Mucosa of rectum (tissue), 2 donors: Measurements from ENCODE around the gene GDF10.
A peak's percentile ranks its signal among the peaks of the same experiment; 100 is the strongest.

ENCODE experiments used
- H3K27ac ChIP-seq, 2 donors: one replicate each; pipeline ENCODE4 v1.7.0; 2013; ENCODE audit warnings: inconsistent platforms in 2 of 2, low read depth in 2 of 2, low read length in 2 of 2
- H3K27me3 ChIP-seq, 2 donors: one replicate each; pipeline ENCODE4 v1.7.0; 2013; ENCODE audit warnings: low read length in 2 of 2; ENCODE audit not compliant: control insufficient read depth in 2 of 2, insufficient read depth in 2 of 2
- H3K36me3 ChIP-seq, 2 donors: one replicate each; pipeline ENCODE4 v1.7.0; 2013; ENCODE audit warnings: low read length in 2 of 2; ENCODE audit not compliant: control insufficient read depth in 2 of 2, insufficient read depth in 2 of 2
- H3K4me1 ChIP-seq, 2 donors: one replicate each; pipeline ENCODE4 v1.7.0; 2013; ENCODE audit warnings: low read length in 2 of 2, mild to moderate bottlenecking in 1 of 2; ENCODE audit not compliant: control insufficient read depth in 2 of 2, insufficient read depth in 2 of 2
- H3K4me3 ChIP-seq, 2 donors: one replicate each; pipeline ENCODE4 v1.7.0; 2013; ENCODE audit warnings: low read length in 2 of 2
- H3K9ac ChIP-seq, 2 donors: one replicate each; pipeline ENCODE4 v1.7.0; 2013; ENCODE audit warnings: low read length in 2 of 2, low read depth in 1 of 2, mild to moderate bottlenecking in 1 of 2
- H3K9me3 ChIP-seq, 2 donors: one replicate each; pipeline ENCODE4 v1.7.0; 2013; ENCODE audit warnings: low read length in 2 of 2; ENCODE audit not compliant: control insufficient read depth in 2 of 2
- donor health status: healthy.
- donor health status: Normal muscosa, but diverticular disease.

GDF10 gene

GRCh38 chr10:47322300-47323061 lies 22.5 kb downstream of the GDF10 start, which contains the start of gene GDF2:
Gene GDF2 (plus strand): TSS chr10:47322454. CDS start chr10:47322669, 215 bp downstream.
- Histone ChIP-seq H3K9ac (no peak within 1 kb of the TSS), H3K4me1 (no peaks in the 10 kb centered on the region), H3K27ac (no peak within 1 kb of the TSS), H3K36me3 (no peaks in the 10 kb centered on the region), H3K4me3 (no peak within 1 kb of the TSS), H3K27me3 (no peaks in the 10 kb centered on the region), H3K9me3 (no peaks in the 10 kb centered on the region)

- Histone ChIP-seq H3K4me3 (no peak overlapping the region), H3K9ac (no peak overlapping the region), H3K9me3 (no peaks in the 10 kb centered on the region), H3K27ac (no peak overlapping the region), H3K27me3 (no peaks in the 10 kb centered on the region), H3K4me1 (no peaks in the 10 kb centered on the region), H3K36me3 (no peaks in the 10 kb centered on the region)
These were observed 23.1 kb downstream of the GDF10 start for GRCh38 chr10:47323087-47323486.

DNA sequence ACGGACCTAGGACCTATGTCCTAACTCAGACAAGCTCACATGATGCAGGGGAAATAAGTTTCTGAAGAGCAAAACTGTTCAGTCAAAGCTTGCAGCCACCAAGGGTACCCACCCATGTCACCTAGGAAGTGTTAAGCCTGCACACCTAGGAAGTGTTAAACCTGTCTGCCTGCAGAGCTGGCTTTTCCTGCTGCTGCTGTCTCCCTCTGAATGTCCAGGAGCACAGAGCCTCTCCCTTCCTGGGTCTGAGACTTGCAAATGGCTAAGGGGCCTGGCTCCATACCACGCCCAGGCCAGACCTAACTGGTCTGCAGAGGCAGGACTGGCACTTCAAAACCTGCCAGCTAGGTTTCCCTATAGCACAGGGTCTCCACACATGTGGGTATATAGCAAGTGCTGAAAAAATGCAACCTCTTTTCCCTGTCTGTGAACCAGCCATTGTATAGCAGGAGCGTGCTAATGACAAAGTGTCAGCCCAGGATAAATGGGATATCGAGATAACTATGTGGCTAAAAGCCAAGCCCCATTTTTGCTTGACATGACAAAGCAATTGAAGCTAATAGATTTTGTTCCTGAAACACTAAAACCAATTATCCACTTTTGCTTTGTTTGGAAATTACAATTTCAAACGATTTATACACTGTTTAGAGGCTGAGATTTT lies 23.8 kb downstream of the GDF10 start:
- Histone ChIP-seq H3K4me1 (no peaks in the 10 kb centered on the region), H3K27me3 (no peaks in the 10 kb centered on the region), H3K4me3 (no peak overlapping the region), H3K27ac (no peak overlapping the region), H3K9me3 (no peaks in the 10 kb centered on the region), H3K9ac (no peak overlapping the region), H3K36me3 (no peaks in the 10 kb centered on the region)

DNA sequence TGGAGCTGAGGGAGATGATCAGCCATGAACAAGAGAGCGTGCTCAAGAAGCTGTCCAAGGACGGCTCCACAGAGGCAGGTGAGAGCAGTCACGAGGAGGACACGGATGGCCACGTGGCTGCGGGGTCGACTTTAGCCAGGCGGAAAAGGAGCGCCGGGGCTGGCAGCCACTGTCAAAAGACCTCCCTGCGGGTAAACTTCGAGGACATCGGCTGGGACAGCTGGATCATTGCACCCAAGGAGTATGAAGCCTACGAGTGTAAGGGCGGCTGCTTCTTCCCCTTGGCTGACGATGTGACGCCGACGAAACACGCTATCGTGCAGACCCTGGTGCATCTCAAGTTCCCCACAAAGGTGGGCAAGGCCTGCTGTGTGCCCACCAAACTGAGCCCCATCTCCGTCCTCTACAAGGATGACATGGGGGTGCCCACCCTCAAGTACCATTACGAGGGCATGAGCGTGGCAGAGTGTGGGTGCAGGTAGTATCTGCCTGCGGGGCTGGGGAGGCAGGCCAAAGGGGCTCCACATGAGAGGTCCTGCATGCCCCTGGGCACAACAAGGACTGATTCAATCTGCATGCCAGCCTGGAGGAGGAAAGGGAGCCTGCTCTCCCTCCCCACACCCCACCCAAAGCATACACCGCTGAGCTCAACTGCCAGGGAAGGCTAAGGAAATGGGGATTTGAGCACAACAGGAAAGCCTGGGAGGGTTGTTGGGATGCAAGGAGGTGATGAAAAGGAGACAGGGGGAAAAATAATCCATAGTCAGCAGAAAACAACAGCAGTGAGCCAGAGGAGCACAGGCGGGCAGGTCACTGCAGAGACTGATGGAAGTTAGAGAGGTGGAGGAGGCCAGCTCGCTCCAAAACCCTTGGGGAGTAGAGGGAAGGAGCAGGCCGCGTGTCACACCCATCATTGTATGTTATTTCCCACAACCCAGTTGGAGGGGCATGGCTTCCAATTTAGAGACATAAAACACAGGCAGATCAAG lies 25.6 kb downstream of the GDF10 start:
- H3K4me3 ChIP-seq: no peak overlapping the region
- H3K27me3 ChIP-seq: no peaks in the 10 kb centered on the region
- no peaks in the 10 kb centered on the region for H3K36me3 ChIP-seq
- no peak overlapping the region for H3K27ac ChIP-seq
- peaks cover 9 to 10% of the 10 kb centered on the region in 2 donors for H3K4me1 ChIP-seq
- H3K9me3 ChIP-seq: no peaks in the 10 kb centered on the region
- no peak overlapping the region for H3K9ac ChIP-seq

GRCh38 chr10:47326306-47326926 lies 26.4 kb downstream of the GDF10 start:
- no peak overlapping the region for H3K27ac ChIP-seq

GRCh38 chr10:47326927-47327330 lies 26.9 kb downstream of the GDF10 start:
- Histone ChIP-seq H3K27ac (no peak overlapping the region), H3K9ac (no peak overlapping the region), H3K36me3 (no peaks in the 10 kb centered on the region), H3K27me3 (no peaks in the 10 kb centered on the region), H3K4me3 (no peak overlapping the region), H3K4me1 (peaks cover 14 to 22% of the 10 kb centered on the region in 2 donors), H3K9me3 (no peaks in the 10 kb centered on the region)

More at GRCh38 chr10:47326306-47326926, 26.4 kb downstream of the GDF10 start:
- H3K4me1 ChIP-seq: peaks cover 13 to 17% of the 10 kb centered on the region in 2 donors
- no peaks in the 10 kb centered on the region for H3K27me3 ChIP-seq
- H3K36me3 ChIP-seq: no peaks in the 10 kb centered on the region
- H3K9me3 ChIP-seq: no peaks in the 10 kb centered on the region
- H3K9ac ChIP-seq: no peak overlapping the region
- H3K4me3 ChIP-seq: no peak overlapping the region

- peaks cover 14 to 23% of the 10 kb centered on the region in 2 donors for H3K4me1 ChIP-seq
These were observed 29.9 kb downstream of the GDF10 start for GRCh38 chr10:47329855-47330254.

DNA sequence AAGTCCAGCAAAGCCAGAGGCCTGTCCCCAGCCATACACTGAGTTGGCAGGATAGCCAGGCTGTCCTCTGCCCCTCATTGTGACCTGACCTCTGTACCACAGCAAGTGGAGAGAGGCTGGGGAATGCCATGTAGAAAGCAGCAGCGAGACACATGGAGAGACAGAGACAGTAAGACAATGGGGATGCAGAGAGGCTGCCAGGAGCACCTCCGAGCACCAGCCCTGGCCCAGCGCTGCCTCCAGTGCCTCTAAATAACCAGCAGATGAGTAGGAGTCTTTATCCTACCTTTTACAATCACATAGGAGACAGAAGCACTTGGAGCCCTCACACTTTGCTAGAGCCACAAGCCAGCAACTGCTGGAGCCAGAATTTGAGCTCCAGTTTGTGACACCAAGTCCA lies 30.4 kb downstream of the GDF10 start:
- H3K27ac ChIP-seq: peak overlapping the region; percentile 72 to 75
- peaks cover 14 to 23% of the 10 kb centered on the region in 2 donors for H3K4me1 ChIP-seq
- H3K9ac ChIP-seq: peak overlapping the region in 1 of 2 donors; percentile 29
- no peaks in the 10 kb centered on the region for H3K9me3 ChIP-seq
- no peaks in the 10 kb centered on the region for H3K36me3 ChIP-seq
- peak overlapping the region; percentile 13 to 38 for H3K4me3 ChIP-seq
- no peaks in the 10 kb centered on the region for H3K27me3 ChIP-seq

More at GRCh38 chr10:47329855-47330254, 29.9 kb downstream of the GDF10 start:
- Histone ChIP-seq H3K9me3 (no peaks in the 10 kb centered on the region), H3K4me3 (no peak overlapping the region), H3K9ac (peak overlapping the region in 1 of 2 donors; percentile 29), H3K27ac (peak overlapping the region in 1 of 2 donors; percentile 72), H3K36me3 (no peaks in the 10 kb centered on the region), H3K27me3 (no peaks in the 10 kb centered on the region)

DNA sequence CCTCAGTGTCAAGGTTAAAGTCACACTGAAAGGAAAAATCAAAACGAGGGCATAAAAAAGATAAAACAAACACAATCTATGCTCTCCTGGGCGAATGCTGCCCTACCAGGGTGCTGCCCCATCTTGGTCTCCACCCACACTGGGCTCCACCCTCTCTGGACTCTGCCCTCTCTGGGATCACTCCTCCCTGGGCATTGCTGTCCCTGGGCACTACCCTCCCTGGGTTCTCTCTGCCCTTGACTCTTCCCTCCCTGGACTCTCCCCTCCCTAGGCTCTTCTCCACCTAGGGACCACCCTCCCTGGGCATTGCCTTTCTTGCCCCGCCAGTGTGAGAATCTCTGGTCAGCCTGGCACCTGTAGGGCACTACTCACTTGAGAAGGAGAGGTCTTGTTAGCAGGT lies 30.8 kb downstream of the GDF10 start:
- H3K4me3 ChIP-seq: peak overlapping the region; percentile 13 to 38
- H3K9ac ChIP-seq: peak overlapping the region in 1 of 2 donors; percentile 29
- H3K4me1 ChIP-seq: peaks cover 14 to 23% of the 10 kb centered on the region in 2 donors
- H3K27me3 ChIP-seq: no peaks in the 10 kb centered on the region
- no peaks in the 10 kb centered on the region for H3K36me3 ChIP-seq
- no peaks in the 10 kb centered on the region for H3K9me3 ChIP-seq
- H3K27ac ChIP-seq: peak overlapping the region; percentile 72 to 75
